Activated CD4-positive, alpha-beta T cell treated with anti-CD3 and anti-CD28 coated beads, Interleukin-2, amount 10 ng/mL, durations not matched to agents 7 days and 5 days (primary cell): Measurements from ENCODE around the gene TMOD4. TPM values are rescaled to one million over a fixed set of nuclear protein-coding genes. Genes with fewer than 3 reads are reported as not detected.
"Not testable (repeated sequence)": the region's sequence is repeated elsewhere in the genome, so short reads cannot be mapped to it uniquely, and the experiment has no call there.

Experiments used
- CTCF ChIA-PET: fragments of 350-600 bp; sonication (Branson Sonifier 250); formaldehyde crosslinking; loops from one replicate; lab custom pipeline; 2021; ENCODE audit warnings: antibody characterized with exemption; lab: Charles Lee
- POLR2A ChIA-PET: fragments of 350-600 bp; sonication (Branson Sonifier 250); formaldehyde crosslinking; loops from one replicate; lab custom pipeline; 2021; ENCODE audit warnings: antibody characterized with exemption; lab: Charles Lee
- DNase-seq: peaks from one replicate; pipeline ENCODE4 v3.0.0-alpha.2; 2020
- H3K27ac Mint-ChIP-seq: one replicate; pipeline ENCODE4 v1.8.0; 2021; ENCODE audit warnings: mild to moderate bottlenecking, moderate library complexity, mixed read lengths
- H3K27me3 Mint-ChIP-seq: one replicate; pipeline ENCODE4 v1.8.0; 2021; ENCODE audit warnings: mixed read lengths
- H3K36me3 Mint-ChIP-seq: one replicate; pipeline ENCODE4 v1.8.0; 2021; ENCODE audit warnings: low read depth, mixed read lengths
- H3K4me1 Mint-ChIP-seq: one replicate; pipeline ENCODE4 v1.8.0; 2021; ENCODE audit warnings: mixed read lengths
- H3K4me3 Mint-ChIP-seq: one replicate; pipeline ENCODE4 v1.8.0; 2021; ENCODE audit warnings: mild to moderate bottlenecking, moderate library complexity, mixed read lengths
- H3K9me3 Mint-ChIP-seq: one replicate; pipeline ENCODE4 v1.8.0; 2021; ENCODE audit warnings: mixed read lengths
- total RNA-seq, 2 experiments: library from RNA; stranded (reverse); gene quantifications; one replicate each; pipeline ENCODE4 v1.2.3, GENCODE V29; 2021

The TMOD4 gene
- total RNA-seq, 2 experiments from 2014 or later: 2.0 to 2.7 TPM

- peaks cover 14% of the 10 kb centered on the region for H3K36me3 Mint-ChIP-seq
- peaks cover 29% of the 10 kb centered on the region for H3K4me1 Mint-ChIP-seq
- POLR2A ChIA-PET, H3K27me3 Mint-ChIP-seq, H3K4me3 Mint-ChIP-seq, H3K9me3 Mint-ChIP-seq, H3K27ac Mint-ChIP-seq, DNase-seq: not testable (repeated sequence)
- CTCF ChIA-PET: interaction anchor here (1.1 to 1.6 kb wide), 3 partner anchors 34 to 138 kb away, joined by 3 to 4 read pairs (median 4); no protein-coding TSS in a partner anchor
Observed at GRCh38 chr1:151194894-151195594, 19.3 kb upstream of the TMOD4 start.

- DNase-seq: no peak
- POLR2A ChIA-PET: no interaction called here
- H3K4me1 Mint-ChIP-seq: peaks cover 30% of the 10 kb centered on the region
- no peak overlapping the region for H3K4me3 Mint-ChIP-seq
- no peak overlapping the region for H3K27ac Mint-ChIP-seq
- CTCF ChIA-PET: interaction anchor here (0.8 to 1.5 kb wide), 2 partner anchors 38 to 147 kb away, joined by 3 to 4 read pairs; partner anchors contain the start of gene TNFAIP8L2
- no peaks in the 10 kb centered on the region for H3K9me3 Mint-ChIP-seq
- peaks cover 6% of the 10 kb centered on the region for H3K36me3 Mint-ChIP-seq
- peaks cover 7% of the 10 kb centered on the region for H3K27me3 Mint-ChIP-seq
Observed at GRCh38 chr1:151193856-151194255, 18.1 kb upstream of the TMOD4 start.

DNA sequence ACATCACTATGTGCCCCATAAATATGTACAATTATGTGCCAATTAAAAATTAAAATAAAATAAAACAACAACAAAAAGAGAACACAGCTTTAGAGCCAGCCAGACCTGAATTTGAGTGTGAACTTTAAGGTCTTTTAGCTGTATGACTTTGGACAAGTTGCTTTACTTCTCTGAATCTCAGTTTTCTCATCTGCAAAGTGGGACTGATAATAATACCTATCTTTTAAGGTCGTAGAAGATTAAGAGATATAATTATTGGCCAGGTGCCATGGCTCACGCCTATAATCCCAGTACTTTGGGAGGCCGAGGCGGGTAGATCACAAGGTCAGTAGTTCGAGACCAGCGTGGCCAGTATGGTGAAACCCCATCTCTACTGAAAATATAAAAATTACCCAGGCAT, 17.5 kb upstream of the TMOD4 start:
- H3K4me3 Mint-ChIP-seq: no peak overlapping the region
- peaks cover 2% of the 10 kb centered on the region for H3K36me3 Mint-ChIP-seq
- H3K27ac Mint-ChIP-seq: no peak overlapping the region
- ChIA-PET POLR2A (no interaction called here), CTCF (interaction anchor here (0.7 to 1.5 kb wide), 3 partner anchors 37 to 518 kb away, joined by 3 to 4 read pairs (median 4); partner anchors contain the start of gene TNFAIP8L2)
- peaks cover 7% of the 10 kb centered on the region for H3K27me3 Mint-ChIP-seq
- DNase-seq: no peak
- H3K4me1 Mint-ChIP-seq: peaks cover 35% of the 10 kb centered on the region
- no peaks in the 10 kb centered on the region for H3K9me3 Mint-ChIP-seq

GRCh38 chr1:151192047-151192446, 16.3 kb upstream of the TMOD4 start:
- H3K4me3 Mint-ChIP-seq: no peak overlapping the region
- CTCF ChIA-PET: interaction anchor here (1.5 kb wide), 1 partner anchor 36 kb away, joined by 4 read pairs; the partner anchor contains the start of gene TNFAIP8L2
- H3K9me3 Mint-ChIP-seq: no peaks in the 10 kb centered on the region
- H3K27me3 Mint-ChIP-seq: peaks cover 7% of the 10 kb centered on the region
- peaks cover 4% of the 10 kb centered on the region for H3K36me3 Mint-ChIP-seq
- DNase-seq: no peak
- H3K4me1 Mint-ChIP-seq: peaks cover 33% of the 10 kb centered on the region
- POLR2A ChIA-PET: no interaction called here
- H3K27ac Mint-ChIP-seq: no peak overlapping the region

- peak; percentile 90 for DNase-seq
- H3K27ac Mint-ChIP-seq: peak within 1 kb of the TSS; percentile 95
- H3K4me1 Mint-ChIP-seq: peaks cover 32% of the 10 kb centered on the region
- CTCF ChIA-PET: interaction anchor here (0.6 to 1.4 kb wide), 8 partner anchors 10 to 158 kb away, joined by 3 to 7 read pairs (median 4); no protein-coding TSS in a partner anchor
- peaks cover 14% of the 10 kb centered on the region for H3K36me3 Mint-ChIP-seq
- H3K27me3 Mint-ChIP-seq: peaks cover 7% of the 10 kb centered on the region
- peak within 1 kb of the TSS; percentile 96 for H3K4me3 Mint-ChIP-seq
- POLR2A ChIA-PET: interaction anchor here (0.6 to 1.6 kb wide), 5 partner anchors 31 to 98 kb away, joined by 3 to 8 read pairs (median 4); partner anchors contain the start of genes PSMD4 and ZNF687
- no peaks in the 10 kb centered on the region for H3K9me3 Mint-ChIP-seq
Observed at GRCh38 chr1:151189637-151190445, 14.1 kb upstream of the TMOD4 start, which contains the start of gene VPS72. VPS72 (minus strand) TSS chr1:151190197; CDS start chr1:151190121, 76 bp downstream.

DNA sequence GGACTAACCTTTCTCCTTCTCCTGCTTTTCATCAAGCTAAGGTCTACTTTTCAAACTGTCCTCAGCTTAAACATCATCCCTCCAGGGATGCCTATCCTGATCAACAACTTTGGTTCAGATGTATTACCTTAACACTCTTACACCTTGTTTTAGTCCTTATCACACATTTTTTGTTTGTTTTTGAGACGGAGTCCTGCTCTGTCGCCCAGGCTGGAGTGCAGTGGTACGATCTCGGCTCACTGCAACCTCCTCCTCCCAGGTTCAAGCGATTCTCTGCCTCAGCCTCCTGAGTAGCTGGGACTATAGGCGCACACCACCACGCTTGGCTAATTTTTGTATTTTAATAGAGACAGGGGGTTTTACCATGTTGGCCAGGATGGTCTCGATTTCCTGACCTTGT, 12.9 kb upstream of the TMOD4 start:
- CTCF ChIA-PET: interaction anchor here (0.8 to 1.9 kb wide), 3 partner anchors 38 to 89 kb away, joined by 3 to 8 read pairs (median 5); no protein-coding TSS in a partner anchor
- H3K27me3 Mint-ChIP-seq, DNase-seq, POLR2A ChIA-PET, H3K9me3 Mint-ChIP-seq: not testable (repeated sequence)
- peaks cover 21% of the 10 kb centered on the region for H3K36me3 Mint-ChIP-seq
- H3K4me3 Mint-ChIP-seq: peak overlapping the region; percentile 96
- H3K4me1 Mint-ChIP-seq: peaks cover 32% of the 10 kb centered on the region
- H3K27ac Mint-ChIP-seq: peak overlapping the region; percentile 95

- H3K36me3 Mint-ChIP-seq: peaks cover 30% of the 10 kb centered on the region
- ChIA-PET CTCF (interaction anchor here (1.8 to 1.9 kb wide), 2 partner anchors 65 to 87 kb away, joined by 5 to 8 read pairs; no protein-coding TSS in a partner anchor), POLR2A (no interaction called here)
- peaks cover 32% of the 10 kb centered on the region for H3K4me1 Mint-ChIP-seq
- H3K27ac Mint-ChIP-seq: no peak overlapping the region
- no peaks in the 10 kb centered on the region for H3K9me3 Mint-ChIP-seq
- H3K4me3 Mint-ChIP-seq: no peak overlapping the region
- no peak for DNase-seq
- peaks cover 2% of the 10 kb centered on the region for H3K27me3 Mint-ChIP-seq
Observed at GRCh38 chr1:151187205-151187604, 11.4 kb upstream of the TMOD4 start.

DNA sequence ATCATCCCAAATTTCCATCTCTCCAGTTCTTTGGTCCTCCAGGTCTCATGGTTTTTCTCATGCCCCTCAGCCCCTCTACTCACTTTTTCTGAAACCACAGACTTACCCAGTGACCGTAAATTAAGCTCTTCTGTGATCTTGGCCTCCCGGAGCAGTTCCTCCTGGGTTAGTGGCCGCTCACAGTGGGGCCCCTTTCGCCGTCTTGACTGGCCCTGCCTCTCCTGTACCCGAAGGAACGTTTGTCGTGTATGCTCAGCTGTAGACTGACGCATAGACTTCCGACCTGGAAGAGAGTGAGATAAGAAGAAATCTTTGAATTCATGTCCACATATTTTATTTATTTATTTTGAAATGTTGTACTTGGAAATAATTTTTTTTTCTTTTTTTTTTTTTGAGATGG, 8.4 kb upstream of the TMOD4 start:
- Mint-ChIP-seq H3K9me3 (no peaks in the 10 kb centered on the region), H3K4me1 (peaks cover 19% of the 10 kb centered on the region), H3K36me3 (peaks cover 47% of the 10 kb centered on the region), H3K27ac (no peak overlapping the region), H3K27me3 (no peaks in the 10 kb centered on the region), H3K4me3 (no peak overlapping the region)
- CTCF ChIA-PET: no interaction called here
- POLR2A ChIA-PET: no interaction called here
- no peak for DNase-seq

GRCh38 chr1:151176514-151177045, 799 bp upstream of the TMOD4 start:
- peaks cover 2% of the 10 kb centered on the region for H3K4me1 Mint-ChIP-seq
- POLR2A ChIA-PET: no interaction called here
- H3K36me3 Mint-ChIP-seq: peaks cover 37% of the 10 kb centered on the region
- no peaks in the 10 kb centered on the region for H3K27me3 Mint-ChIP-seq
- no peak overlapping the region for H3K27ac Mint-ChIP-seq
- no peak overlapping the region for H3K4me3 Mint-ChIP-seq
- no peaks in the 10 kb centered on the region for H3K9me3 Mint-ChIP-seq
- DNase-seq: no peak
- CTCF ChIA-PET: interaction anchor here (0.9 to 1.8 kb wide), 4 partner anchors 13 to 100 kb away, joined by 3 to 5 read pairs (median 4); partner anchors contain the start of genes TNFAIP8L2 and VPS72

GRCh38 chr1:151175041-151175741, 590 bp downstream of the TMOD4 start:
- H3K27me3 Mint-ChIP-seq: no peaks in the 10 kb centered on the region
- no peak overlapping the region for H3K4me3 Mint-ChIP-seq
- no peak overlapping the region for H3K27ac Mint-ChIP-seq
- POLR2A ChIA-PET: no interaction called here
- peaks cover 36% of the 10 kb centered on the region for H3K36me3 Mint-ChIP-seq
- H3K9me3 Mint-ChIP-seq: no peaks in the 10 kb centered on the region
- no peaks in the 10 kb centered on the region for H3K4me1 Mint-ChIP-seq
- CTCF ChIA-PET: interaction anchor here (0.9 to 1.8 kb wide), 4 partner anchors 19 to 275 kb away, joined by 3 to 5 read pairs (median 4); partner anchors contain the start of gene TNFAIP8L2
- no peak for DNase-seq

- no peaks in the 10 kb centered on the region for H3K9me3 Mint-ChIP-seq
- peaks cover 18% of the 10 kb centered on the region for H3K4me1 Mint-ChIP-seq
- CTCF ChIA-PET: interaction anchor here (0.6 to 2.1 kb wide), 6 partner anchors 9 to 939 kb away, joined by 3 to 6 read pairs (median 3); partner anchors contain the start of gene TNFAIP8L2
- POLR2A ChIA-PET: no interaction called here
- no peak overlapping the region for H3K4me3 Mint-ChIP-seq
- no peaks in the 10 kb centered on the region for H3K27me3 Mint-ChIP-seq
- DNase-seq: no peak
- peaks cover 38% of the 10 kb centered on the region for H3K36me3 Mint-ChIP-seq
- no peak overlapping the region for H3K27ac Mint-ChIP-seq
Observed at GRCh38 chr1:151171190-151171589, 4.6 kb downstream of the TMOD4 start.
